ENCODE data around the gene PPARD. TPM values are rescaled to one million over a fixed set of nuclear protein-coding genes. Genes with fewer than 3 reads are reported as not detected.

The PPARD gene
- total and polyA plus RNA-seq, 2 of the 13 experiments (the other 11 are each of a cell fraction or from before 2014, with no cell fraction given): 6.1 to 13.3 TPM

- TF ChIP-seq ZNF772 (CRISPR knock-in tag; IDR thresholded peaks at IDR 0.05): no peak
- TF ChIP-seq EED (CRISPR knock-in tag; IDR thresholded peaks at IDR 0.05): no peak; the same call in 1 of the 2 replicates
- no peak for TF ChIP-seq GTF3A (CRISPR knock-in tag; conservative IDR thresholded peaks at IDR 0.05)
- TF ChIP-seq AHDC1 (CRISPR knock-in tag; IDR thresholded peaks at IDR 0.05; ENCODE audit: borderline replicate concordance): no peak
- 0 out of 2 replicates have a peak, but pooled peaks have one; percentile 7 for TF ChIP-seq ZBED4 (CRISPR knock-in tag; IDR thresholded peaks at IDR 0.05; ENCODE audit: borderline replicate concordance)
- peak; percentile 26; the same call in 1 of the 2 replicates for TF ChIP-seq ZNF724P (CRISPR knock-in tag; IDR thresholded peaks at IDR 0.05; ENCODE audit: borderline replicate concordance)
- no peak for TF ChIP-seq ARNTL (CRISPR knock-in tag; IDR thresholded peaks at IDR 0.05)
- TF ChIP-seq SNAI1 (CRISPR knock-in tag; IDR thresholded peaks at IDR 0.05; ENCODE audit: borderline replicate concordance): no peak
- TF ChIP-seq ETV6 (CRISPR knock-in tag; conservative IDR thresholded peaks at IDR 0.05): no peak
- no peak for TF ChIP-seq PITX1 (CRISPR knock-in tag; IDR thresholded peaks at IDR 0.05)
- no peak for TF ChIP-seq NCOA5 (CRISPR knock-in tag; IDR thresholded peaks at IDR 0.05)
- TF ChIP-seq ZNF569 (CRISPR knock-in tag; IDR thresholded peaks at IDR 0.05; ENCODE audit: borderline replicate concordance): no peak
- TF ChIP-seq HES4 (CRISPR knock-in tag; IDR thresholded peaks at IDR 0.05; ENCODE audit: borderline replicate concordance): 0 out of 2 replicates have a peak, but pooled peaks have one; percentile 10
- TF ChIP-seq KDM4B (CRISPR knock-in tag; IDR thresholded peaks at IDR 0.05): no peak
- no peak for TF ChIP-seq HMGA1 (CRISPR knock-in tag; conservative IDR thresholded peaks at IDR 0.05)
- TF ChIP-seq BORCS8-MEF2B (CRISPR knock-in tag; IDR thresholded peaks at IDR 0.05): no peak
- TF ChIP-seq ZNF280B (CRISPR knock-in tag; IDR thresholded peaks at IDR 0.05; ENCODE audit: borderline replicate concordance): peak; percentile 60; the same call in 1 of the 2 replicates
- TF ChIP-seq ZNF232 (CRISPR knock-in tag; IDR thresholded peaks at IDR 0.05; ENCODE audit: borderline replicate concordance): no peak
- TF ChIP-seq CCAR2 (optimal IDR thresholded peaks at IDR 0.05; ENCODE audit: low read depth, low read length): no peak
These were observed 24.7 kb upstream of the PPARD start (continued) for GRCh38 chr6:35317483-35318195.

All from HepG2 (cell line).